AG09309 (cell line): ENCODE data around the gene CCDC88A.
A peak's percentile ranks its signal among the peaks of the same experiment; 100 is the strongest.
"Not testable (repeated sequence)": the region's sequence is repeated elsewhere in the genome, so short reads cannot be mapped to it uniquely, and the experiment has no call there.

Source experiments
- DNase-seq: peaks from one replicate; pipeline ENCODE4 v3.0.0-alpha.2; 2010; ENCODE audit warnings: low read depth
- H3K4me3 ChIP-seq: 2 replicates; pipeline ENCODE4 v1.5.1; 2011; ENCODE audit warnings: mild to moderate bottlenecking, low read depth, low read length, moderate library complexity; ENCODE audit not compliant: control insufficient read depth
- TF ChIP-seq, protein P1 (sequence below): IDR thresholded peaks from 2 replicates; pipeline ENCODE4 v1.5.1; 2011; ENCODE audit warnings: mild to moderate bottlenecking, low read depth, low read length, inconsistent platforms; ENCODE audit not compliant: insufficient read depth, control insufficient read depth; ENCODE audit errors: missing control alignments

Gene CCDC88A

DNA sequence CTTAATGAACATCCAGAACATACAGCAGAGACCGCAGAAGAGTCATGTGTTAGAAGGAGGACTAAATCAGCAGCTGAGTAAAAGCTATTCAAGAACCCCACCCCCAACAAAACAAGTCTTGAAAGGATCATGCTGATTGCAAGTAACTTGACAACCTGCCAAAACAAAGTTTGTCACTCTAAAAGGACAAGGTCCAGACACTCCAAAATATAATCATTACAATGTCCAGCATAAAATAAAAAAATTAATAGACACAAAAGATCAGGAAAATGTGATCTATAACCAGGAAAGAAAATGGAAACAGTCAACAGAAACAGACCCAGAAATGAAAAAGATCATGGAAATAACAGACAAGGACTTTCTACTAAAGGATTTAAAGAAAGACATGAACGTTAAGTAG is 28.5 kb downstream of the CCDC88A start:
- no peak overlapping the region for H3K4me3 ChIP-seq
- DNase-seq = no peak
- TF ChIP-seq, protein P1, sequence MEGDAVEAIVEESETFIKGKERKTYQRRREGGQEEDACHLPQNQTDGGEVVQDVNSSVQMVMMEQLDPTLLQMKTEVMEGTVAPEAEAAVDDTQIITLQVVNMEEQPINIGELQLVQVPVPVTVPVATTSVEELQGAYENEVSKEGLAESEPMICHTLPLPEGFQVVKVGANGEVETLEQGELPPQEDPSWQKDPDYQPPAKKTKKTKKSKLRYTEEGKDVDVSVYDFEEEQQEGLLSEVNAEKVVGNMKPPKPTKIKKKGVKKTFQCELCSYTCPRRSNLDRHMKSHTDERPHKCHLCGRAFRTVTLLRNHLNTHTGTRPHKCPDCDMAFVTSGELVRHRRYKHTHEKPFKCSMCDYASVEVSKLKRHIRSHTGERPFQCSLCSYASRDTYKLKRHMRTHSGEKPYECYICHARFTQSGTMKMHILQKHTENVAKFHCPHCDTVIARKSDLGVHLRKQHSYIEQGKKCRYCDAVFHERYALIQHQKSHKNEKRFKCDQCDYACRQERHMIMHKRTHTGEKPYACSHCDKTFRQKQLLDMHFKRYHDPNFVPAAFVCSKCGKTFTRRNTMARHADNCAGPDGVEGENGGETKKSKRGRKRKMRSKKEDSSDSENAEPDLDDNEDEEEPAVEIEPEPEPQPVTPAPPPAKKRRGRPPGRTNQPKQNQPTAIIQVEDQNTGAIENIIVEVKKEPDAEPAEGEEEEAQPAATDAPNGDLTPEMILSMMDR = no peak

DNA sequence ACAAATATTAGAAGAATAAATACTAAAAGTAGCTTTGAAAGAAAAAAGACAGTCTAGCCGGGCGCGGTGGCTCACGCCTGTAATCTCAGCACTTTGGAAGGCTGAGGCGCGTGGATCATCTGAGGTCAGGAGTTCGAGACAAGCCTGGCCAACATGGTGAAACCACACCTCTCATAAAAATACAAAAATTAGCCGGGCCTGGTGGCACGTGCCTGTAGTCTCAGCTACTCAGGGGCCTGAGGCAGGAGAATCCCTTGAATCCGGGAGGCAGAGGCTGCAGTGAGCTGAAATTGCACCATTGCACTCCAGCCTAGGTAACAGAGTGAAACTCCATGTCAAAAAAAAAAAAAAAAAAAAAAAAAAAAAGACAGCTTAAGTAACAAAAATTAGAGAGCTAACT is 34.1 kb downstream of the CCDC88A start:
- DNase-seq, H3K4me3 ChIP-seq: not testable (repeated sequence)

DNA sequence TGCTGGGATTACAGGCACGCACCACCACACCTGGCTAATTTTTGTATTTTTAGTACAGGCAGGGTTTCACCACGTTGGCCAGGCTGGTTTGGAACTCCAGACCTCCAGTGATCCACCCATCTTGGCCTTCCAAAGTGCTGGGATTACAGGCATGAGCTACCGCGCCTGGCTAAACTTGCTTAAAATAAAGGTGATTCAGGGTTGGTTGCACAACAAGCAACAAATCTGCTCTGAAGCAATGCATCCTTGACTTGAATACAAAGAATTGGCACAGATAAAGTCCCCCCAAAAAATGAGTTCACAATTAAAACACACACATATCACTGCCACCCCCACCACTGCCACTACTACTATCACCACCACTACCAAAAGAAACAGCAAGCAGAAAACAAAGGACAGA is 34.9 kb downstream of the CCDC88A start:
- TF ChIP-seq, protein P1 = no peak
- DNase-seq = no peak
- no peak overlapping the region for H3K4me3 ChIP-seq

DNA sequence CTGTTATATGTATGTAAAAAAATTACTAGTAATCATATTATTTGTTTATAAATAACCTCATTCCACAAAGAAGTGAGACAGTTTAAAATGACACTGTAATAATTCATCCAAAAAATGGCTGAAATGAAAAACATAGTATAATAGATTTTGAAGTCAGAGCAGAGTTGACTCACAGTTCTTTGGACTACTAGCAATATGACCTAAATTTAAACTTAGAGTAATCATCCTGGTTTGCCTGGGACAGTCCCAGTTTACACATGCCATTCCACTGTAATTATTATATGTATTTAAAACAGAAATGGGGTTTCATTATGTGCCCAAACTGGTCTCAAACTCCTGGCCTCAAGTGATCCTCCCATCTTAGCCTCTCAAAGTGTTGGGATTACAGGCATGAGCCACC is 48.3 kb downstream of the CCDC88A start:
- no peak for DNase-seq
- no peak overlapping the region for H3K4me3 ChIP-seq
- TF ChIP-seq, protein P1 = no peak

DNA sequence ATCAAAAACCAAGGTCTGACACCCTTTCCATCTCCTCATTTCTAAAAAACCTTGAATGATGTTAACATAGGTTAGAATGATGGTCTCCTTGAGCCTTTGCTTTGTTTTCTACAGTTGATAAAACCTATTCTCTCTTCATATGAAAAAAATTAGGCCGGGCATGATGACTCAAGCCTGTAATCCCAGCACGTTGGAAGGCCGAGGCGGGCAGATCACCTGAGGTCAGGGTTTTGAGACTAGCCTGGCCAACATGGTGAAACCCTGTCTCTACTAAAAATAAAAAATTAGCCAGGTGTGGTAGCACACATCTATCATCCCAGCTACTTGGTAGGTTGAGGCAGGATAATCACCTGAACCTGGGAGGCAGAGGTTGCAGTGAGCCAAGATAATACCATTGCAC is 49.4 kb downstream of the CCDC88A start:
- TF ChIP-seq, protein P1 = no peak
- no peak overlapping the region for H3K4me3 ChIP-seq
- DNase-seq = no peak

DNA sequence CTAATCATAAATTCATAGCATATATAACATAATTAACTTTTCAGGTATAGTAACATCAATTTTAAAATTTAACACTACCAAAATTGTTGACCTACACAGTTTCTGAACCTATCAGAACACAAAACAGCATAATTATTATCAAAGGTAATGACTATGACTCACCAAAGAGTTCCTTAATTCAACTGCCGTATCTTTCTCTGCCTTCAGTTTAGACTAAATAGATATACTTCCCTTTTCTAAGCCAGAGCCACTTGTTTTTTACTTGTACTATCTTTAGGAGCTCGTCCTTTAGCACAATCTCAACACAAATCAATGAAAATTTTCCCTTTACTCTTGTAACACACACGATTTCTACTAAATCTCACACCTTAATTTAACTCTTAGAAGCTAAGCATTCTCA is 54.4 kb downstream of the CCDC88A start:
- TF ChIP-seq, protein P1 = no peak
- DNase-seq = no peak
- H3K4me3 ChIP-seq = no peak overlapping the region

DNA sequence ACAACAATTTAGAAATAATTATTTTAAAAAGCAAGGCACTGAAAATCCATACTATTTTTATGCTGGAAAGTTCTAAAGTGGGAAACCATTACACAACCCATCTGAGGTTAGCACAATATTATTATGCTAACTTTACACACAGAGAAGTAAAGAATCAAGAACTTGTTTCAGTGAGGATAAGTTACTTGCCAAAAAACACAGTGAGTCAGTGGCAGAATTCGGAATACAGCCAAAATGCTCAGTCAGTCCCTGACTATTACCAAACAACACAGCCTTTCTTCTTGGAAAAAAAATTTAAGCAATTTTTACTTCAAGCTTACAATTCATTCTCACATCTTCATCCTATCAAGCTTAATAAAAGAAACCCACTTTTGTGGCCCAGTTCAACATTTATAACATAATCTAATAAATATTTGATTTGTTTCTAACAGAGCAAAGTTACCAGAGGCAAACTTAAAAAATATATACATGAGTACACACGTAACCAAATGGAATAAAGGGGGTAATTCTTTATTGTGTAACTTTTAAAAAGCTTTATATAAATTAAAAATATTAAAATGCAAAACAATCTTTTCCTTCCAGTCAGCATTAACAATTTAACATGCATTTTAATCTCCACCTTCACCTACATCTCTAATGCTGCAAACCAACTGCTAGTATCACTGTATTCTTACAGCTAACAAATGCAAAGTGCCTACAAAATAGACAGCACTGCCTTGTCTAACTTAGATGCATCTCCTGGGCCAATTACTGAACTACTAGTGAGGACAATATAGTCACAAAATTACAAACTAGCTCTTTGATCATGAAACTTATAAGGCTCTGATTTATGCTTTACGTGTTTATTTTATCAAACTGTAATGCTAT is 55.2 kb downstream of the CCDC88A start:
- DNase-seq = peak; percentile 92
- no peak overlapping the region for H3K4me3 ChIP-seq
- TF ChIP-seq, protein P1 = no peak
